ENCODE results near the gene MRC1. TPM values are rescaled to one million over a fixed set of nuclear protein-coding genes. Genes with fewer than 3 reads are reported as not detected.

MRC1 gene
- 1 to 10 TPM; 1.2 to 1.3 TPM for total RNA-seq
- not detected for polyA plus RNA-seq
- total RNA-seq: 0 to 0.39 (median 0.12) reads per million in 6 experiments

DNA sequence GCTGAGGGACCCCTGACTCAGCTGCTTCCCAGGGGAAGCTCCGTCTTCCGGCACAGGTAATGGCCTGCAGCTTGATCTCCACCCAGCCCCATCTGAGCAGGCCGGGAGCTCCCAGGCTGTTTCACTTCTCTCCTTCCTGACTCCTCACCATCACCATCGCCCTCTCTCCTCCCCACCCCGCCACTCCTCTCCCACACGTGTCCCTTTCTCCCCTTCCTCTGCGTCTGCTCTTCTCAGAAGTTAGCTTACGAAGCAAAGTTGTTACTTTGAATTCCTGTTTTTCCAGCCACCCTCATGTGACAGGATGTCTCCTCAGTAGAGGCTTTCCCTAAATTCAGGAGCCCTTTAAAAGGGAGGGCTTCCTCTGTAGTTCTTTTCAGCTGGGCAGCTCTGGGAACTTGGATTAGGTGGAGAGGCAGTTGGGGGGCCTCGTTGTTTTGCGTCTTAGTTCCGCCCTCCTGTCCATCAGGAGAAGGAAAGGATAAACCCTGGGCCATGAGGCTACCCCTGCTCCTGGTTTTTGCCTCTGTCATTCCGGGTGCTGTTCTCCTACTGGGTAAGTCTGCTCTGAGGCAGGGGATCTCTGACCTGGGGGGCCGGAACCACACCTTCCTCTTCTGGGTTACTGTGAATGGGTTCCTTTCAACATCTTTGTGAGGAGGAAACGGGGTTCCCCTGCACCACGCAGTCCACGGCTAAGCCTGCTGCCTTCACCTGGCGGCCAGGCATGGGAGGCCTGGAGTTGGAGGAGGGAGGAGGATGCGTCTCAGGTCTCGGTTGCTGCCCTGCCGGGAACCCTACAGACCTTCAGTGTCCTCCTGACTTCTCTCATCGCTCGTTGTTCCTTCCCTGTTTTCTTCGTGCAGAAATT lies at the start of gene MRC1:
Gene MRC1, plus strand, starts transcription at position 378 of the 871 bp plus-strand sequence. Its CDS starts 118 bp downstream, at position 496.
- Mint-ChIP-seq H3K36me3 (no peaks in the 10 kb centered on the region), H3K9me3 (peaks cover 0 to 7% (median 0%) of the 10 kb centered on the region in 9 donors), H3K27me3 (peaks cover 2 to 38% (median 28%) of the 10 kb centered on the region in 5 donors), H3K4me3 (no peak within 1 kb of the TSS), H3K4me1 (peaks cover 0 to 11% (median 5%) of the 10 kb centered on the region in 4 donors), H3K27ac (no peak within 1 kb of the TSS)
- POLR2A ChIA-PET: no interaction called here
- ATAC-seq (no peak), DNase-seq (no peak)

DNA sequence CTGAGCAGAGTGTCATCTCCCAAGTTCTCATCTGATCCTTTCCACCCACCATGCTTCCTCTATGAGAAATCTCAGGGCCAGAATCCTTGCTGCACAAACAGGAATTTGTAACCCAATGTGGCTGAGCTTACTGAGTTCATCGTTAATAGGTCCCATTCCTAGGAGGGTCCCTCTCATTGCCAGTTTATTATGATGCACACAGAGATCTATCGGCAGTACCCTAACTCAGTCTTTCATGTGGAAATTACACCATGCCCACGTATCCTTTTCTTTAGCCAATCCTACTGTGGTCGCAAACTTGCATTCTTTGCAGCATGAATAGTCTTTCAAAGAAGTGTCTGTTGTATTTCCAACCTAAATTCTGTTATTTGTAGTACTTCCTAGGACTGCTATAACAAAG lies 45.0 kb upstream of the MRC1 start:
- no peaks in the 10 kb centered on the region for H3K4me1 Mint-ChIP-seq
- no peak for DNase-seq
- H3K27me3 Mint-ChIP-seq: peaks cover 0 to 12% (median 2%) of the 10 kb centered on the region in 5 donors
- peaks cover 0 to 7% (median 6%) of the 10 kb centered on the region in 3 donors for H3K36me3 Mint-ChIP-seq
- no peak for ATAC-seq
- H3K4me3 Mint-ChIP-seq: no peak overlapping the region
- H3K27ac Mint-ChIP-seq: no peak overlapping the region
- peaks cover 0 to 8% (median 0%) of the 10 kb centered on the region in 9 donors for H3K9me3 Mint-ChIP-seq
- POLR2A ChIA-PET: no interaction called here

DNA sequence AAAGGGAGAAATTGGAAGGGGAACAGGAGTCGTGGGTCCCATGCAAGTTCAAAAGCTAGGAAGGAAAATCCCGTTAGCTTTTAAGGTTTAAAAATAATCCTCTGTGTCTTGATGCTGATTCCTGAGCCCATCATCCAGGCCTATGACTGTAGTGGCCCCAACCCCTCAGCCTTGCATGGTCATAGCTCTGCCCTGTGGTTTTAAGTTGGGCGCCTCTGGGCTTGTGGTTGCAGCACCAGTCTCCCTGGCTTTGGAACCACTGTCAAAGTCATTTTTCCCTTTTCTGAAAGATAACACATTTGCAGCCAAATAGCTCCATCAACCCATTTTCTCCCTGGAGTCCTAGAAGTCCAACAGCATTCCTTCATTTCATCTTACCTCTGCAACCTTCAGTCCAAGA lies 43.5 kb upstream of the MRC1 start:
- Mint-ChIP-seq H3K36me3 (peaks cover 0 to 6% (median 1%) of the 10 kb centered on the region in 3 donors), H3K27me3 (peaks cover 0 to 15% (median 5%) of the 10 kb centered on the region in 5 donors), H3K4me3 (no peak overlapping the region), H3K4me1 (no peaks in the 10 kb centered on the region), H3K9me3 (peaks cover 0 to 8% (median 0%) of the 10 kb centered on the region in 9 donors), H3K27ac (no peak overlapping the region)
- POLR2A ChIA-PET: no interaction called here
- no peak for DNase-seq
- no peak for ATAC-seq

DNA sequence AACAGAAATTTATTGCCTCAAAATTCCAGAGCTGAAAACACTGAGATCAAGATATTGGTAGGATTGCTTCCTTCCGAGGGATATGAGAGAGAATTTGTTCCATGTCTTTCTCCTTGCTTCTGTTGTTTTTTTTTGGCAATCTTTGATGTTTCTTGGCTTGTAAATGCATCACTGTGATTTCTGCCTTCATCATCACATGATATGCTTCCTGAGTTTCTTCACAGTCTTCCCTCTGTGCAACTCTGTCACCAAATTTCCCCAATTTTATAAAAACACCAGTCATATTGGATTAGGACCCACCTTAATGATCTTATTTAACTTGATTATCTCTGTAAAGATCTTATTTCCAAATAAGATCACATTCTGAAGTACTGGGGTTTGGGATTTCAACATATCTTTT lies 42.4 kb upstream of the MRC1 start:
- DNase-seq (no peak), ATAC-seq (no peak)
- Mint-ChIP-seq H3K9me3 (peaks cover 0 to 8% (median 0%) of the 10 kb centered on the region in 9 donors), H3K4me1 (no peaks in the 10 kb centered on the region), H3K27me3 (peaks cover 0 to 18% (median 5%) of the 10 kb centered on the region in 5 donors), H3K27ac (no peak overlapping the region), H3K36me3 (peaks cover 0 to 6% (median 0%) of the 10 kb centered on the region in 3 donors), H3K4me3 (no peak overlapping the region)
- POLR2A ChIA-PET: no interaction called here

DNA sequence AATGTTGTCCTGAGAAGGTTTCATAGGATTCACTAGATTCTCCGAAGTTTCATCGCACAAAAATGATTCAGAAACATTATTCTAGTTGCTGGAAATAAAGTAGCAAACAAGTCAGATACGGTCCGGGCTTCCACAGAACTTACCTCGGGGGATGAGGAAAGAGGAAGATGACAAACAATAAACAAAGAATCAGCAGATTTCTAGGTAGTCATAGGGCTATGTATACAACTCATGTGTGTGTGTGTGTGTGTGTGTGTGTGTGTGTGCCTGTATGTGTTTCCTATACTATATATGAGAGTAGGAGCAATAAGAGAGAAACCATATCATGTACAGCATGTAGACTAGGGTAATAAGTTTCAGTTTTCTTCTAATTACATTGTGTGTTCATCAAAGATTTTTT lies 40.7 kb upstream of the MRC1 start:
- no peak for DNase-seq
- no peak overlapping the region for H3K27ac Mint-ChIP-seq
- POLR2A ChIA-PET: no interaction called here
- H3K4me1 Mint-ChIP-seq: no peaks in the 10 kb centered on the region
- peaks cover 0 to 6% (median 0%) of the 10 kb centered on the region in 3 donors for H3K36me3 Mint-ChIP-seq
- no peak overlapping the region for H3K4me3 Mint-ChIP-seq
- peaks cover 0 to 8% (median 0%) of the 10 kb centered on the region in 9 donors for H3K9me3 Mint-ChIP-seq
- peaks cover 0 to 18% (median 5%) of the 10 kb centered on the region in 5 donors for H3K27me3 Mint-ChIP-seq
- ATAC-seq: no peak

DNA sequence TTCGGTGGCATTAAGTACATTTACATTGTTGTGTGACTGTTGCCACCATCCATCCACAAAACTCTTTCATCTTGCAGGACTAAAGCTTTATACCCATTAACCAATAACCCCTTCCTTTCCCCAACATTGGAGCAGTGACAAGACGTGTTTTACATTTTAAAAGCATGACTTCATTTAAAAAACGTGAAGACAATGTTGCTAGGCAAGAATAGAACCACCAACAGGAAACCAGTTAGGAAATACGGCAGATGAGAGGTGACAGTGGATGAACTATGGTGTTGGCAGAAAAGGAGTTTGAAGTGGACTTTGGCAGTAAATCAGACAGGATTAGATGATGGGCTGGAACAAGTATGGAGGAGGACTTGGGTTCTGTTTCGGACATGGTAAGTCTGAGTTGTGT lies 40.2 kb upstream of the MRC1 start:
- H3K4me1 Mint-ChIP-seq: no peaks in the 10 kb centered on the region
- H3K27me3 Mint-ChIP-seq: peaks cover 0 to 18% (median 5%) of the 10 kb centered on the region in 5 donors
- no peak overlapping the region for H3K4me3 Mint-ChIP-seq
- peaks cover 0 to 6% (median 0%) of the 10 kb centered on the region in 3 donors for H3K36me3 Mint-ChIP-seq
- H3K9me3 Mint-ChIP-seq: peaks cover 0 to 8% (median 0%) of the 10 kb centered on the region in 9 donors
- H3K27ac Mint-ChIP-seq: no peak overlapping the region
- POLR2A ChIA-PET: no interaction called here
- DNase-seq: no peak
- no peak for ATAC-seq

DNA sequence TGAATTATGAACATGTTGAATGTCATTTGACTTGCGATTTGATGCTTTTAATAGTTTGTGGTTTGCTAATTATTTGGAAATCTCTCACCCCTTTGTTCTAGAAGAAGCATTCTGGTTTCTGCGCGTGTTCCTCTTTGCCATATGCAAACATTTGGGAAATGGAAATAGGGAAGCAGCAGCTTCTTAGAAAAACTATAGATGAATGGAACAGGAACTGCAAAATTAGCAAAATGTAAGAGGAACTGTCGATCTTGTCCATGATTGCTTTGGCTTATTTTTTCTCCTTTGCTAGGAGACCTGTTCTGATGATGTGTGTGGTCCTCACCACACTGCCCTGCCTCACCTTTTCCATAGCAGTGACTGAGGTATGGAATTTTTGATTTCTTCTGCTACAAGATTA lies 38.1 kb upstream of the MRC1 start:
- no peak overlapping the region for H3K27ac Mint-ChIP-seq
- DNase-seq (no peak), ATAC-seq (no peak)
- H3K36me3 Mint-ChIP-seq: peaks cover 0 to 6% (median 0%) of the 10 kb centered on the region in 3 donors
- peaks cover 0 to 5% (median 0%) of the 10 kb centered on the region in 9 donors for H3K9me3 Mint-ChIP-seq
- H3K4me1 Mint-ChIP-seq: no peaks in the 10 kb centered on the region
- POLR2A ChIA-PET: no interaction called here
- peaks cover 0 to 15% (median 5%) of the 10 kb centered on the region in 5 donors for H3K27me3 Mint-ChIP-seq
- no peak overlapping the region for H3K4me3 Mint-ChIP-seq

DNA sequence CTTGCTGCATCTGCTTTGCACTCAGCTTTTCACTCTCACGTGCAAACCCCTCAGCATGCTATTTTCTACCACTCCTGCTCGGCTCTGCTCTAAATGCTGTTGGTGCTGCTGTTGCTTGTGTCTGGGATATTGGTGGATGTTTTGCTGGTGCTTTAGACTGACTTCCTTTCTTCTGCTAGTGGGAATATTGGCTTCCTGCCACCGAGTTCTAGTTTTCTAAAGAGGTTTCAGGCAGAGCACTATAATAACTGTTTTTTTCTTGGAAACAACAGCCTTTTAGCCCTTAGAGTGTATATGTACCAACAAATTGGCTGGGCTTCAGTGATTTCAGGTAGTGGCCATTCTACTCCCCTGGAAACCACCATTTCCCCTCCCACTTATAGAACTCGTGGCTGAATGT lies 29.4 kb upstream of the MRC1 start:
- POLR2A ChIA-PET: no interaction called here
- no peak for ATAC-seq
- H3K4me1 Mint-ChIP-seq: peaks cover 0 to 4% (median 1%) of the 10 kb centered on the region in 4 donors
- H3K4me3 Mint-ChIP-seq: no peak overlapping the region
- DNase-seq: no peak
- peaks cover 0 to 4% (median 0%) of the 10 kb centered on the region in 3 donors for H3K36me3 Mint-ChIP-seq
- H3K27ac Mint-ChIP-seq: no peak overlapping the region
- no peaks in the 10 kb centered on the region for H3K9me3 Mint-ChIP-seq
- peaks cover 0 to 4% (median 0%) of the 10 kb centered on the region in 5 donors for H3K27me3 Mint-ChIP-seq

DNA sequence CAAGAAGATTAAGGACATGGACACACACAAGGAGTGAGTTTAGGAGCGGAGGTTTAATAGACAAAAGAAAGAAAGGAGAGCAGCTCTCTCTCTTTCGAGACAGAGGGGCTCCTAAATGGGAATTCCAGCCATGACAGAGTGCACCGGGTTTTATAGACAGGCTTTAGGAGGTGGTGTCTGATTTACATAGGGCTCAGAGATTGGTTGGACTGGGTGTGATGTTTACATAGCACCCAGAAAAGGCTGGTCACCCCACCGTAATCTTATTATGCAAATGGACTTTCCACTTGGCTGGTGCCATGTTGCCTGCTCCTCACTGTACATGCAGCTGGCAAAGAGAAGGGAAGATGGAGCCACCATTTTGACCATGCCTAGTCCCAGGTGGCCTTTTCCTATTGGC lies 28.4 kb upstream of the MRC1 start:
- peaks cover 0 to 3% (median 0%) of the 10 kb centered on the region in 5 donors for H3K27me3 Mint-ChIP-seq
- peaks cover 0 to 4% (median 1%) of the 10 kb centered on the region in 4 donors for H3K4me1 Mint-ChIP-seq
- POLR2A ChIA-PET: no interaction called here
- no peaks in the 10 kb centered on the region for H3K9me3 Mint-ChIP-seq
- DNase-seq: no peak
- H3K27ac Mint-ChIP-seq: no peak overlapping the region
- H3K4me3 Mint-ChIP-seq: no peak overlapping the region
- peaks cover 0 to 4% (median 0%) of the 10 kb centered on the region in 3 donors for H3K36me3 Mint-ChIP-seq
- ATAC-seq: no peak

DNA sequence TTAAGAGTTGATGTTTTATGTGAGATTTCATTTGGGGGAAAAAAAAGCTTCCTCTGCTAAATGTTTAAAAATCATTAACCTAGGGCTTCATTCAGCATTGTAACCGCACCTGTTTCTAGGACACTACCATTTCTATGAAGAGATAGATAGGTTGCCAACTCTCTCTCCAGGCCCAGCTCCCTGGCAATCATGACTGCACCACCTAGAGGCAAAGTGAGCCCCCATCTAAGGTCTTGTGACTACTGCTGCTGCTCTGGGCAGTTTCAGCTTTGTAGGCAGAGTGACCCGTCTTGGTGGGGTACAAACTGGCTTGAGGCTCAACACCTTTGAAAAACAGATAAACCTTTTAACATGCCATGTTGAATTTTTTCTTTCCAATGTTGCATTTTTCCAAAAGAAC lies 27.3 kb upstream of the MRC1 start:
- ATAC-seq (no peak), DNase-seq (no peak)
- no peak overlapping the region for H3K4me3 Mint-ChIP-seq
- peaks cover 0 to 4% (median 0%) of the 10 kb centered on the region in 3 donors for H3K36me3 Mint-ChIP-seq
- H3K9me3 Mint-ChIP-seq: no peaks in the 10 kb centered on the region
- no peak overlapping the region for H3K27ac Mint-ChIP-seq
- H3K4me1 Mint-ChIP-seq: peaks cover 0 to 4% (median 1%) of the 10 kb centered on the region in 4 donors
- POLR2A ChIA-PET: no interaction called here
- H3K27me3 Mint-ChIP-seq: peaks cover 0 to 3% (median 0%) of the 10 kb centered on the region in 5 donors

DNA sequence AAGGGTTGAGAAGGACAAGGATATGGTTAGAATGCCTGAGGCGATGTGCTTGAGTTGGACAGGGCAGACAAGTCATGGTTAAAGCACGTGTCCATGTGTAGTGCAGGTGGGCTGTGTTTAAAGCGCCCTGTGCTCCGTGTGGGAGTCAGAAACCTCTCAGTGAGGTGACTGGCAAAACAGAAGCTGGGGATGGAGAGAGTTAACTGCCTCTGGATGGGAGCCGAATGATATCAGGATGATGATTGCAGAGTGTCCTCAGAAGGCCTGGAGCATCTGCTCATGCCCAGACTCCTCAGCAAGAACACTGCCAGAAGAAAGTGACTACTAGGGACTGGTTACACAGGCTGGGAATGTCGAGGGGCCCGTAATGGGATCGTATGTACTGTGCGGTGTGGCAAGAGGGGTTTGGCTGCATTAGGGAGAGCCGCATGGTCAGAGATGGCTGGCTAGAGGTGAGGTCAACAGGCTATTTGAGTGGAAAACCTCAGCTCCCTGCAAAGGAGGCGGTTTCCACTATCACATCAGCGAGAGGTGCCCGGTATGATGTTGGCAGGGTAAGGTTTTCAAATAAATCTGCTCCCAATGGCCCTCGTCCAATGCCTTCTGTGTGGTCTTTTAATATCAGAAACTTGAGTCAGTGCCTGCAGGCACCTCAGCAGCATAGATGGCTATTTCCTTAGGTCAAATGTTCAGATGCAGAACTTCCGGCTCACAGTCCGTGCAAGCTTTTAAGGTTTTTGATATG lies 26.1 kb upstream of the MRC1 start:
- DNase-seq: no peak
- POLR2A ChIA-PET: interaction anchor here (0.6 kb wide), 1 partner anchor 14 kb away, joined by 3 read pairs; no protein-coding TSS in a partner anchor
- peaks cover 0 to 4% (median 1%) of the 10 kb centered on the region in 4 donors for H3K4me1 Mint-ChIP-seq
- no peak for ATAC-seq
- H3K9me3 Mint-ChIP-seq: no peaks in the 10 kb centered on the region
- H3K27me3 Mint-ChIP-seq: peaks cover 0 to 3% (median 0%) of the 10 kb centered on the region in 5 donors
- H3K36me3 Mint-ChIP-seq: peaks cover 0 to 4% (median 0%) of the 10 kb centered on the region in 3 donors
- peak overlapping the region in 1 of 10 donors; percentile 70 for H3K27ac Mint-ChIP-seq
- no peak overlapping the region for H3K4me3 Mint-ChIP-seq

DNA sequence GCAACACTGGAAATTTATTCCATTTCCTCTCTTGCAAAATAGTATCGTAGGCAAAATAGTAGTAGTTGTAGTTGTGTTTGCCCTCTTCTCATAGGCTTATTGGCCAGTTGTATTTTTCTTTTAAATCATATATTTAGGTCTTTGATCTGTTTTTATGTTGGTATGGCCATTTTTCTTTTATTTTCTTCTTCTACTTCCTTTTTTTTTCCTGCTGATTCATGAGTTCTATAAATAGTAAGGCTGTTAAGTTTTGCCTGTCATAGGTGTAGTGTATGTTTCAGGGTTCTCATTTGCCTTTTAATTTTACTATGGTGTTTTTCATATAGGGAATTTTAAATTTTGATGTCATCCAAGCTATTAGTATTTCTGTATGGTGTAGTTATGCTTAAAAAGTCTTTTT lies 25.4 kb upstream of the MRC1 start:
- Mint-ChIP-seq H3K36me3 (peaks cover 0 to under 1% (median 0%) of the 10 kb centered on the region in 3 donors), H3K27me3 (peaks cover 0 to 3% (median 0%) of the 10 kb centered on the region in 5 donors), H3K27ac (no peak overlapping the region), H3K4me1 (peaks cover 0 to 4% (median 1%) of the 10 kb centered on the region in 4 donors), H3K4me3 (no peak overlapping the region), H3K9me3 (no peaks in the 10 kb centered on the region)
- POLR2A ChIA-PET: no interaction called here
- DNase-seq (no peak), ATAC-seq (no peak)

DNA sequence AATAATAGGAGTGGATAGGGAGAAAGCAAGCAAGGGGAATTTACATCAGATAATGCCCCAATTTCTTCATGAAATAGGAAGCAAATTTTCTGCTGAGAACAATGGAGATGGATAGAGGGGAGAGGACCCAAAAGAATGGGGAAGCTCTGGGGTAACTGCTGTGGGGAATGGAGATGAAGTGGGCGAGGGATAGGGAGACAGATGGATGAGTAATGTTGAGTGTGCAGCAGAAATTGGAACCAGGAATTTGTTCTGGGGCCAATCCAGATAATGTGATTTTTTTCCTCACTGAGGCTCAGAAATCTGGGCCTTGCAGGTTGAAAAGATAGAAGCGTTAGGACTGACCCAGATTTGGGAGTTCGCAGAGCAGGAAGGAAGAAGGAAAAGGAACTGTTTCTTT lies 24.5 kb upstream of the MRC1 start:
- Mint-ChIP-seq H3K9me3 (no peaks in the 10 kb centered on the region), H3K36me3 (no peaks in the 10 kb centered on the region), H3K4me3 (no peak overlapping the region), H3K27ac (peak overlapping the region in 2 of 10 donors; percentile 41 to 47), H3K27me3 (peaks cover 0 to 1% (median 0%) of the 10 kb centered on the region in 5 donors), H3K4me1 (peaks cover 0 to 4% (median under 1%) of the 10 kb centered on the region in 4 donors)
- ATAC-seq (no peak), DNase-seq (no peak)
- POLR2A ChIA-PET: no interaction called here
